Gastroesophageal sphincter (tissue), 4 donors: ENCODE results near the gene TBATA. TPM values are rescaled to one million over a fixed set of nuclear protein-coding genes. Genes with fewer than 3 reads are reported as not detected.

Experiments used
- ATAC-seq: fragments of 150-250 bp; one replicate; pipeline ENCODE4 v1.9.1; 2016; ENCODE audit warnings: mild to moderate bottlenecking, moderate library complexity
- H3K27ac ChIP-seq, 4 donors: fragments of 200-600 bp; sonication (generic) in 3 of 4; 1 replicate in 3 of 4; 2 replicates in 1 of 4; pipeline ENCODE4 v1.5.1; 2016 to 2019
- H3K27me3 ChIP-seq: fragments of 200-600 bp; sonication (generic); one replicate; pipeline ENCODE4 v1.5.1; 2019
- H3K36me3 ChIP-seq, 2 donors: fragments of 200-600 bp; sonication (generic); one replicate each; pipeline ENCODE4 v1.5.1; 2019; ENCODE audit warnings: control low read depth in 1 of 2
- H3K4me1 ChIP-seq, 3 donors: fragments of 200-600 bp; sonication (generic); 1 replicate in 2 of 3; 2 replicates in 1 of 3; pipeline ENCODE4 v1.5.1; 2016 to 2019; ENCODE audit warnings: control low read depth in 2 of 3
- H3K4me3 ChIP-seq, 2 donors: fragments of 200-600 bp; sonication (generic); one replicate each; pipeline ENCODE4 v1.5.1; 2019; ENCODE audit warnings: mild to moderate bottlenecking in 1 of 2, moderate library complexity in 1 of 2
- H3K9me3 ChIP-seq, 3 donors: fragments of 200-600 bp; sonication (generic); one replicate each; pipeline ENCODE4 v1.5.1; 2017 to 2019; ENCODE audit warnings: control low read depth in 2 of 3
- CTCF ChIP-seq, 4 experiments: fragments of 200-600 bp in 2 of 4; fragments of 450-650 bp in 2 of 4; sonication (generic) in 1 of 4; IDR thresholded peaks; one replicate each; pipeline ENCODE4 v1.5.1; 2017 to 2019; ENCODE audit warnings: antibody characterized with exemption in 4 of 4, mild to moderate bottlenecking in 2 of 4, moderate library complexity in 2 of 4
- EP300 ChIP-seq: sonication (generic); formaldehyde crosslinking; IDR thresholded peaks from one replicate; pipeline ENCODE4 v1.6.1; 2017; ENCODE audit warnings: antibody characterized with exemption, mild to moderate bottlenecking
- POLR2A ChIP-seq, 2 donors: fragments of 450-650 bp; IDR thresholded peaks; one replicate each; pipeline ENCODE4 v1.6.1; 2017; ENCODE audit warnings: antibody characterized with exemption in 2 of 2, mild to moderate bottlenecking in 2 of 2, moderate library complexity in 1 of 2
- POLR2AphosphoS5 ChIP-seq: sonication (generic); formaldehyde crosslinking; IDR thresholded peaks from one replicate; pipeline ENCODE4 v1.6.1; 2017; ENCODE audit warnings: antibody characterized with exemption
- WGBS, 2 donors: methylation state at CpG; one replicate each; pipeline ENCODE4 v1.1.5; 2018; ENCODE audit warnings: low coverage in 1 of 2; 5-methylcytosine and 5-hydroxymethylcytosine counted together
- total RNA-seq, 4 donors: library from RNA; depleted of rRNA; stranded (reverse); fragments of >200 nt; gene quantifications; one replicate each; pipeline ENCODE4 v1.1.0, GENCODE V29; 2016

The TBATA gene
- total RNA-seq, 4 donors from 2014 or later = not detected

- Histone ChIP-seq H3K4me1 (peaks cover 0 to 20% (median 9%) of the 10 kb centered on the region in 3 donors), H3K4me3 (no peak overlapping the region), H3K36me3 (no peaks in the 10 kb centered on the region), H3K27me3 (no peaks in the 10 kb centered on the region), H3K27ac (no peak overlapping the region), H3K9me3 (no peaks in the 10 kb centered on the region)
- TF ChIP-seq EP300 (no peak), CTCF (IDR thresholded peaks at IDR 0.05) (no peak), POLR2A (IDR thresholded peaks at IDR 0.05) (no peak), POLR2AphosphoS5 (no peak)
- no peak for ATAC-seq
- 63% methylated on average over 5 of the region's 12 CpGs; no CpG with 5 or more reads in 1 of the 2 donors for WGBS, 2 donors
Observed at GRCh38 chr10:70740406-70741288, 44.5 kb downstream of the TBATA start.

- TF ChIP-seq POLR2AphosphoS5 = no peak
- TF ChIP-seq POLR2A (IDR thresholded peaks at IDR 0.05) = no peak
- TF ChIP-seq EP300 = no peak
- TF ChIP-seq CTCF (IDR thresholded peaks at IDR 0.05) = no peak
- WGBS, 2 donors = 70% methylated on average over 2 of the region's 12 CpGs; no CpG with 5 or more reads in 1 of the 2 donors
- no peak for ATAC-seq
- Histone ChIP-seq H3K4me1 (peaks cover 0 to 20% (median 9%) of the 10 kb centered on the region in 3 donors), H3K9me3 (no peaks in the 10 kb centered on the region), H3K27me3 (no peaks in the 10 kb centered on the region), H3K4me3 (no peak overlapping the region), H3K27ac (no peak overlapping the region), H3K36me3 (no peaks in the 10 kb centered on the region)
Observed at GRCh38 chr10:70738761-70739121, 46.4 kb downstream of the TBATA start.

GRCh38 chr10:70738006-70738760, 47.0 kb downstream of the TBATA start:
- no peak overlapping the region for H3K4me3 ChIP-seq
- no peaks in the 10 kb centered on the region for H3K36me3 ChIP-seq
- TF ChIP-seq POLR2A (IDR thresholded peaks at IDR 0.05) = no peak
- TF ChIP-seq CTCF (IDR thresholded peaks at IDR 0.05) = no peak
- TF ChIP-seq POLR2AphosphoS5 = no peak
- TF ChIP-seq EP300 = no peak
- 53 to 100% methylated on average over 1 to 3 of the region's 3 CpGs for WGBS, 2 donors
- H3K27ac ChIP-seq = no peak overlapping the region
- no peaks in the 10 kb centered on the region for H3K9me3 ChIP-seq
- H3K27me3 ChIP-seq = no peaks in the 10 kb centered on the region
- no peak for ATAC-seq
- peaks cover 0 to 15% (median 7%) of the 10 kb centered on the region in 3 donors for H3K4me1 ChIP-seq

- Histone ChIP-seq H3K4me3 (no peak overlapping the region), H3K27ac (no peak overlapping the region), H3K4me1 (peaks cover 0 to 6% (median 0%) of the 10 kb centered on the region in 3 donors), H3K9me3 (no peaks in the 10 kb centered on the region), H3K36me3 (no peaks in the 10 kb centered on the region), H3K27me3 (no peaks in the 10 kb centered on the region)
- no peak for ATAC-seq
- no peak for TF ChIP-seq CTCF (IDR thresholded peaks at IDR 0.05)
- no peak for TF ChIP-seq POLR2A (IDR thresholded peaks at IDR 0.05)
- no peak for TF ChIP-seq POLR2AphosphoS5
- TF ChIP-seq EP300 = no peak
- 67% methylated on average over 1 of the region's 6 CpGs; no CpG with 5 or more reads in 1 of the 2 donors for WGBS, 2 donors
Observed at GRCh38 chr10:70737250-70737649, 47.9 kb downstream of the TBATA start.
